GM08714 (cell line): Measurements from ENCODE around the gene LAMC1.

Experiments used
- H3K4me3 ChIP-seq: fragments of 200-500 bp; sonication (Bioruptor generic); 2 replicates; pipeline ENCODE4 v1.5.1; 2014; ENCODE audit warnings: mild to moderate bottlenecking, low read length, inconsistent platforms
- ZNF274 ChIP-seq: IDR thresholded peaks from 2 replicates; pipeline ENCODE4 v1.6.1; 2012; ENCODE audit warnings: mild to moderate bottlenecking, low read depth, low read length

The LAMC1 gene

GRCh38 chr1:183168308-183168707, 145.1 kb downstream of the LAMC1 start:
- no peak overlapping the region for H3K4me3 ChIP-seq
- TF ChIP-seq ZNF274, result no peak

GRCh38 chr1:183173828-183174227, 150.6 kb downstream of the LAMC1 start:
- no peak overlapping the region for H3K4me3 ChIP-seq
- no peak for TF ChIP-seq ZNF274

GRCh38 chr1:183175631-183176030, 152.4 kb downstream of the LAMC1 start:
- TF ChIP-seq ZNF274, result no peak
- H3K4me3 ChIP-seq, result no peak overlapping the region

GRCh38 chr1:183178545-183178944, 155.3 kb downstream of the LAMC1 start:
- TF ChIP-seq ZNF274, result no peak
- no peak overlapping the region for H3K4me3 ChIP-seq

DNA sequence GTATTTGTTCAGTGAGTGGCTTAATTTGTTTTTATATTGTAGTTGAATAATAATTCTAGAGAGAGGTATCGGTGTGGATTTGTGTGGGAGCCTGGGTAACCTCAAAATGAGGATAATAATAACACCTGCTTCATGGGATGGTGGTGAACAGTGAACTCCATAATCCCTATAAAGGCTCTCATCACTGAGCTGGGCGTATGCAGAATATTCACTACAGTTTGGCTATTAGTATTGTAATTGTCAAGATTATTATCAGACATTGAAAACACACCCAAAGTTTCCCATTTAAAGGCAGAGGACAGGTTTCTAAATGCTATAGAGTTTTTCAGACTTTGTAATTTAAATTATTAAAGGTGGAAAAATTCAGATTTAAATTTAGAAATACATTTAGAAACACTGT, 155.8 kb downstream of the LAMC1 start:
- TF ChIP-seq ZNF274, result no peak
- H3K4me3 ChIP-seq, result no peak overlapping the region

GRCh38 chr1:183180218-183180617, 157.0 kb downstream of the LAMC1 start:
- H3K4me3 ChIP-seq, result peak overlapping the region; percentile 17; the same call in 1 of the 2 replicates

DNA sequence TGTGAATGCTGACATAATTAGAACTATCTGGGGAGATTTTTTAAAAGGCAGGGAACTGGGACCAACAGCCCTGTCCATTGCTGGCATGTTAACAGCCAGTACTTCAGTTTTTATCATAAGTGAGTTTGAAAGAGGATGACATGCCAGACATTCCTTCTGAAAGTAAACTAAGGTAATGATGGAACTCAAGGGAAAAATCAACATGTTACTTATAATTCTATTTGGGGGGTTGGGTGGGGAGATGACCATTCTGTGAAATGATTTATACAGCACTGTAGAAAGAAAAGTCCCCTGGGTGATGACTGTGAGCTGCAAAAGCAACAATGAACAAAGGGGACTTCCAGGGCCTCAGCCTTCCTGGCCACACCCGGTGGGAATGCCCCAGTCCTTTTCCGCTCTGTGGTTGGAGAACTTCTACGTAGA, 157.4 kb downstream of the LAMC1 start:
- H3K4me3 ChIP-seq, result no peak overlapping the region
- TF ChIP-seq ZNF274, result no peak

More at GRCh38 chr1:183180218-183180617, 157.0 kb downstream of the LAMC1 start:
- no peak for TF ChIP-seq ZNF274

DNA sequence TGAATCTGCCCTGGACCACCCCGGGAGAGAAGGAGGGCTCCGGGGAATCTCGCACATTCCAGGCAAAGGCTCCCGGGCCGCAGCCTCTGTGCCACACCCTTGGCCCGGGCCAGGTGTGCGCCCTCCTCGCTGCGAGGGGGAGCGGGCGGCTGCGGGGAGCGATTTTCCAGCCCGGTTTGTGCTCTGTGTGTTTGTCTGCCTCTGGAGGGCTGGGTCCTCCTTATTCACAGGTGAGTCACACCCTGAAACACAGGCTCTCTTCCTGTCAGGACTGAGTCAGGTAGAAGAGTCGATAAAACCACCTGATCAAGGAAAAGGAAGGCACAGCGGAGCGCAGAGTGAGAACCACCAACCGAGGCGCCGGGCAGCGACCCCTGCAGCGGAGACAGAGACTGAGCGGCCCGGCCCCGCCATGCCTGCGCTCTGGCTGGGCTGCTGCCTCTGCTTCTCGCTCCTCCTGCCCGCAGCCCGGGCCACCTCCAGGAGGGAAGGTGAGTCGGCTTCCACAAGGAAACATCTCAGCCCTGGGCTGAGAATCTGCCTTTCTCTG, 162.8 kb downstream of the LAMC1 start, which contains the start of gene LAMC2:
LAMC2 (plus strand) TSS at position 324 of the 550 bp plus-strand sequence; CDS start at position 413, 89 bp downstream.
- H3K4me3 ChIP-seq, result no peak within 1 kb of the TSS
- TF ChIP-seq ZNF274, result no peak

- no peak overlapping the region for H3K4me3 ChIP-seq
Observed at GRCh38 chr1:183186841-183187240, 163.6 kb downstream of the LAMC1 start.

GRCh38 chr1:183188240-183188639, 165.0 kb downstream of the LAMC1 start:
- TF ChIP-seq ZNF274, result no peak
- H3K4me3 ChIP-seq, result no peak overlapping the region

More at GRCh38 chr1:183186841-183187240, 163.6 kb downstream of the LAMC1 start:
- TF ChIP-seq ZNF274, result no peak

GRCh38 chr1:183191833-183192232, 168.6 kb downstream of the LAMC1 start:
- H3K4me3 ChIP-seq, result no peak overlapping the region
- no peak for TF ChIP-seq ZNF274

DNA sequence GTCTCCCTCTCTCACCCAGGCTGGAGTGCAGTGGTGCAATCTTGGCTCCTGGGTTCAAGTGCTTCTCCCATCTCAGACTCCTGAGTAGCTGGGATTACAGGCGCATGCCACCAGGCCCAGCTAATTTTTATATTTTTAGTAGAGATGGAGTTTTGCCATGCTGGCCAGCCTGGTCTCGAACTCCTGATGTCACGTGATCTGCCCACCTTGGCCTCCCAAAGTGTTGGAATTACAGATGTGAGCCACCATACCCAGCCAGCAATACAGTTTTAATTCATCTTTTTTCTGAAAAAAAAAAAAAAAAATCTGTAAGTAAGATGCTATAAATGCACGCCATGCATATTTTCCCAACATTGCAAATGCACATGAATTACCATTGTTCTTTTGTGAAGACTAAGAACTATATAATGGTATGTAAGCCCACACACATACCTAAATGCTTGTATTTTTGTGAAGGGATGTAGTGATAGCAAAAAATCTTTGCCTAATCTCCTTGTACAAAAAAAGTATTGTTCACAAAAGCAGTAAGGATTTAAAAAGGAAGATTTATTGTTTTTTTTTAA, 170.8 kb downstream of the LAMC1 start:
- H3K4me3 ChIP-seq, result no peak overlapping the region
- TF ChIP-seq ZNF274, result no peak

DNA sequence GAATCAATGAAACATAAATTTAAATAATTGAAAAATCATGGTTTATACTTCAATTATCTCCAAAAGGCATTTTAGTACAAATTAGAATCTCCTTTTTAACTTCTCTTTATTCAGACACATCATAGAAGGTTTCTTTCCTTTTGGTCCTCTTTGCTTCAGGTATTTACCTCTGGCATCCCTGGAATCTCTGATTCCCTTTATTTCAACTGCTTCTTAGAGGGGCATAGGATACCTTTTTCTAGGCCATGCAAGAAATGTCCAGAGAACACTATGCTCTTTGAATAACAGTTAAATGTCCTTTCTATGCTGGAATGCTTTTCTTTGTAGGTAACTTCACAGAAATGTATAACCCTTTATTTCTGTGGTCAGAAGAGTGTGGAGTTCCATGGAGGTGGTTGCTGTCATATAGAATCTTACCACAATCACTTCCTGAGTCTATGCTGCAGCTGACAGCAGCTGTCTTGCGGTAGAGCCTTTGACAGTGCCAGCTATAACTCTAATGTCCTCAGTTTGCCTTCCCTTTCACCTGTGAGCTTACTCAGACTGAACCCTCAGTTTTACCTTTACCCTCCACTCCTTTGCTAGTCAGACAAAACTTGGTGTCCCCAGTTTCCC, 171.4 kb downstream of the LAMC1 start:
- H3K4me3 ChIP-seq, result no peak overlapping the region
- TF ChIP-seq ZNF274, result no peak

- TF ChIP-seq ZNF274, result no peak
- no peak overlapping the region for H3K4me3 ChIP-seq
Observed at GRCh38 chr1:183195142-183195574, 171.9 kb downstream of the LAMC1 start.
